Epithelial cell of proximal tubule (primary cell): Measurements from ENCODE around the gene TBC1D20. TPM values are rescaled to one million over a fixed set of nuclear protein-coding genes. Genes with fewer than 3 reads are reported as not detected.

ENCODE experiments used
- DNase-seq: peaks from one replicate; pipeline ENCODE4 v3.0.0-alpha.2; 2011; ENCODE audit warnings: low read depth
- H3K4me3 ChIP-seq: 2 replicates; pipeline ENCODE4 v1.5.1; 2011; ENCODE audit warnings: low read depth, mild to moderate bottlenecking, low read length
- CTCF ChIP-seq: conservative IDR thresholded peaks from 2 replicates; pipeline ENCODE4 v1.5.1; 2012; ENCODE audit warnings: low read depth, mild to moderate bottlenecking, low read length
- total RNA-seq: library from RNA; depleted of rRNA; stranded (reverse); fragments of >200 nt; gene quantifications from 2 replicates; pipeline ENCODE4 v1.2.3, GENCODE V29; 2015

Gene TBC1D20
- total RNA-seq, 1 donor from 2014 or later = 16.4 TPM

- H3K4me3 ChIP-seq = no peak overlapping the region
- DNase-seq = no peak
- TF ChIP-seq CTCF = no peak
Observed at GRCh38 chr20:404088-404487, 58.2 kb downstream of the TBC1D20 start.

DNA sequence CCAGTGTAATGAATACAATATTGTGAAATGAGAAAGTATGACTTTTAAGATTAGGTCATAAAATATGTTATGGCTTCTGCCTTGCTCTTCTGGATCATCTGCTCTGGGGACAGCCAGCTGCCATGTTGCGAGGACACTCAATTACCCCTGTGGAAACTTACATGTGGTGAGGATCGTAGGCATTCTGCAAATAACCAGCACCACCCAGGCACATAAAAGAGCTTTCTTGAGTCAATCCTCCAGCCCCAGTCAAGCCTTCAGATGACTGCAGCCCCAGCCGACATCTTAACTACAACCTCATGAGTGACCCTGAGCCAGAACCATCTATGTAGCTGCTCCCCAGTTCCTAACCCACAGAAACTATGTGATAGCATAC is 58.8 kb downstream of the TBC1D20 start:
- H3K4me3 ChIP-seq = no peak overlapping the region
- no peak for DNase-seq
- TF ChIP-seq CTCF = no peak

GRCh38 chr20:402898-403581 is 59.3 kb downstream of the TBC1D20 start:
- DNase-seq = no peak
- no peak for TF ChIP-seq CTCF
- H3K4me3 ChIP-seq = no peak overlapping the region

- H3K4me3 ChIP-seq = no peak overlapping the region
- no peak for TF ChIP-seq CTCF
- DNase-seq = no peak
Observed at GRCh38 chr20:402496-402885, 59.8 kb downstream of the TBC1D20 start.

GRCh38 chr20:401682-402495 is 60.4 kb downstream of the TBC1D20 start:
- no peak for TF ChIP-seq CTCF
- no peak overlapping the region for H3K4me3 ChIP-seq
- peak; percentile 100 for DNase-seq

DNA sequence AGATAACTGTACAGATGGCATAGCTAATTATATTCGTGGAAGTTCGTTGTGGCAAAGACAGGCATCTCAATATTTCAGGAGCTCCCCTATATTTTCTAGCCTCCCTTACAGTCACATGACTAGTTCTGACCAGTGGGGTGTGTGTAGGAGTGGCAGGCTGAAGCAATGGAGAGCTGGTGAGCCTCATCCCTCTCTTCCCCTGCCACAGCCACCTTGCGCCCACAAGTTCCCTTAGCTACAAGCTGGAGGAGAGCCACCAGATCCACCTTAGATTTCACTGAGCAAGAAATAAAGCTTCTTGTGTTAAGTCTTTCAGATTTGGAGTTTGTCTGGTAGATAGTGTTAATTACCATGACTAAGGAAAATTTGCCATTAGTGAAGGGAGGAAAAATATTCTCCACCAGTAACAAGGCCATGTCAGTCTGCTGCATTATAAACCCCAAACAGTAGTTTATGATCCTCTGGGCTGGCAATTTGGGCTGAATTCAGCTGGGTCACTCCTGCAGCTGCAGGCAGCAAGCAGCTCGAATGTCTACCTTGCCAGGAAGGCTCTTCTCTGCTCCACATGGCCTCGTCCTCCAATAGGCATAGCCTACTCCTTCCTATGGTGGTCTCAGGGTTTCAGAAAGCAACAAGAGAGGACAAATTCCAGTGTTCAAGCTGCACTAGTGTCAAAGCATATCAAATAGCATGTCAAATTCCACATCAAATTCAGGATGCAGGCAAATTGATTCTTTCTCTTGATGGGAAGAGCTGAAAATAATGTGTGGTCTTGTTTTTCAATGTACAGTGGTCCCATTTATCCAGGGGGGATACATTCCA is 61.7 kb downstream of the TBC1D20 start:
- DNase-seq = no peak
- no peak for TF ChIP-seq CTCF
- H3K4me3 ChIP-seq = no peak overlapping the region
